Smooth muscle cell (in vitro differentiated cells): ENCODE measurements around the gene CD36. TPM values are rescaled to one million over a fixed set of nuclear protein-coding genes. Genes with fewer than 3 reads are reported as not detected.

Experiments used
- DNase-seq: peaks from one replicate; lab custom pipeline; 2025; ENCODE audit not compliant: unreplicated experiment; lab: John Stamatoyannopoulos, UW
- H2AFZ ChIP-seq: fragments of 200-600 bp; sonication (generic); 2 replicates; pipeline ENCODE4 v1.6.0; 2016; ENCODE audit warnings: antibody characterized with exemption, low read depth, mild to moderate bottlenecking
- H3F3A ChIP-seq: fragments of 200-600 bp; sonication (generic); 2 replicates; pipeline ENCODE4 v1.6.0; 2017; ENCODE audit warnings: antibody characterized with exemption, low read depth
- H3K27ac ChIP-seq: fragments of 200-600 bp; sonication (generic); 2 replicates; pipeline ENCODE4 v1.5.1; 2016; ENCODE audit warnings: low read depth, mild to moderate bottlenecking
- H3K27me3 ChIP-seq: fragments of 200-600 bp; sonication (generic); 2 replicates; pipeline ENCODE4 v1.6.1; 2016; ENCODE audit warnings: low read depth, mild to moderate bottlenecking
- H3K36me3 ChIP-seq: fragments of 200-600 bp; sonication (generic); 2 replicates; pipeline ENCODE4 v1.5.1; 2016; ENCODE audit warnings: low read depth
- H3K4me1 ChIP-seq: fragments of 200-600 bp; sonication (generic); 2 replicates; pipeline ENCODE4 v1.5.1; 2016; ENCODE audit warnings: low read depth
- H3K4me2 ChIP-seq: fragments of 200-600 bp; sonication (generic); 2 replicates; pipeline ENCODE4 v1.6.0; 2016; ENCODE audit warnings: mild to moderate bottlenecking
- H3K4me3 ChIP-seq: fragments of 200-600 bp; sonication (generic); 2 replicates; pipeline ENCODE4 v1.5.1; 2016; ENCODE audit warnings: mild to moderate bottlenecking
- H3K79me2 ChIP-seq: fragments of 200-600 bp; sonication (generic); 2 replicates; pipeline ENCODE4 v1.6.0; 2016; ENCODE audit warnings: low read depth, mild to moderate bottlenecking
- H3K9ac ChIP-seq: fragments of 200-600 bp; sonication (generic); 2 replicates; pipeline ENCODE4 v1.6.0; 2016; ENCODE audit warnings: low read depth
- H3K9me3 ChIP-seq: fragments of 200-600 bp; sonication (generic); replicated peaks from 2 replicates; pipeline ENCODE4 v1.5.1; 2016; ENCODE audit warnings: low read depth
- H4K20me1 ChIP-seq: fragments of 200-600 bp; sonication (generic); 2 replicates; pipeline ENCODE4 v1.6.0; 2016; ENCODE audit warnings: low read depth
- CTCF ChIP-seq: fragments of 200-600 bp; sonication (generic); IDR thresholded peaks from 2 replicates; pipeline ENCODE4 v1.5.1; 2017; ENCODE audit warnings: borderline replicate concordance, mild to moderate bottlenecking, antibody characterized with exemption; ENCODE audit not compliant: insufficient read depth, poor library complexity, severe bottlenecking
- WGBS: methylation state at CpG from one replicate; pipeline ENCODE4 v1.1.7; 2016; ENCODE audit warnings: low lambda C conversion rate; 5-methylcytosine and 5-hydroxymethylcytosine counted together
- polyA plus RNA-seq: library from polyadenylated mRNA; unstranded; fragments of >200 nt; fragmentation: Nextera tagmentation; extraction: Ambion mirVana; gene quantifications from 2 replicates; pipeline ENCODE4 v1.2.1, GENCODE V29; 2016
- total RNA-seq: library from RNA; depleted of rRNA; stranded (reverse); fragments of >200 nt; gene quantifications from 2 replicates; pipeline ENCODE4 v1.2.3, GENCODE V29; 2014

The CD36 gene
- total and polyA plus RNA-seq, 2 experiments from 2014 or later: 0.64 to 2.8 TPM

GRCh38 chr7:80686576-80686975 lies 48.1 kb downstream of the CD36 start:
- H3K79me2 ChIP-seq: no peaks in the 10 kb centered on the region
- H3K9me3 ChIP-seq: no peaks in the 10 kb centered on the region
- H3K27ac ChIP-seq: no peak overlapping the region
- no peaks in the 10 kb centered on the region for H3K4me1 ChIP-seq
- no peaks in the 10 kb centered on the region for H4K20me1 ChIP-seq
- no peaks in the 10 kb centered on the region for H3K27me3 ChIP-seq
- TF ChIP-seq CTCF: no peak
- no peak overlapping the region for H3K9ac ChIP-seq
- 98% methylated on average over 2 of the region's 2 CpGs for WGBS
- H2AFZ ChIP-seq: no peak overlapping the region
- H3F3A ChIP-seq: no peaks in the 10 kb centered on the region
- no peak for DNase-seq
- no peak overlapping the region for H3K4me3 ChIP-seq
- no peaks in the 10 kb centered on the region for H3K36me3 ChIP-seq
- no peak overlapping the region for H3K4me2 ChIP-seq

GRCh38 chr7:80699045-80699638 lies 60.7 kb downstream of the CD36 start:
- Histone ChIP-seq H3K9me3 (no peaks in the 10 kb centered on the region), H3K27ac (no peak overlapping the region), H2AFZ (peak overlapping the region; percentile 41), H4K20me1 (no peaks in the 10 kb centered on the region), H3K36me3 (no peaks in the 10 kb centered on the region), H3K4me2 (no peak overlapping the region), H3K27me3 (no peaks in the 10 kb centered on the region), H3K79me2 (no peaks in the 10 kb centered on the region), H3K4me1 (no peaks in the 10 kb centered on the region), H3K9ac (no peak overlapping the region), H3K4me3 (no peak overlapping the region), H3F3A (no peaks in the 10 kb centered on the region)
- peak; percentile 76 for TF ChIP-seq CTCF
- no peak for DNase-seq
- 20% methylated on average over 5 of the region's 5 CpGs for WGBS

GRCh38 chr7:80699721-80700256 lies 61.3 kb downstream of the CD36 start:
- no peaks in the 10 kb centered on the region for H3K9me3 ChIP-seq
- no peak for TF ChIP-seq CTCF
- H3F3A ChIP-seq: no peaks in the 10 kb centered on the region
- no peak overlapping the region for H3K27ac ChIP-seq
- no peak overlapping the region for H3K4me3 ChIP-seq
- no peaks in the 10 kb centered on the region for H3K4me1 ChIP-seq
- peak overlapping the region; percentile 41 for H2AFZ ChIP-seq
- no peaks in the 10 kb centered on the region for H3K79me2 ChIP-seq
- H3K9ac ChIP-seq: no peak overlapping the region
- DNase-seq: no peak
- H4K20me1 ChIP-seq: no peaks in the 10 kb centered on the region
- H3K27me3 ChIP-seq: no peaks in the 10 kb centered on the region
- WGBS: 57% methylated on average over 4 of the region's 4 CpGs
- no peaks in the 10 kb centered on the region for H3K36me3 ChIP-seq
- no peak overlapping the region for H3K4me2 ChIP-seq

GRCh38 chr7:80703272-80703671 lies 64.8 kb downstream of the CD36 start:
- no peak overlapping the region for H3K9ac ChIP-seq
- no peaks in the 10 kb centered on the region for H3F3A ChIP-seq
- no peaks in the 10 kb centered on the region for H3K4me1 ChIP-seq
- no peaks in the 10 kb centered on the region for H3K27me3 ChIP-seq
- no peaks in the 10 kb centered on the region for H4K20me1 ChIP-seq
- no peak for TF ChIP-seq CTCF
- no peak for DNase-seq
- H3K9me3 ChIP-seq: no peaks in the 10 kb centered on the region
- 31% methylated on average over 1 of the region's 1 CpG for WGBS
- no peaks in the 10 kb centered on the region for H3K36me3 ChIP-seq
- H3K27ac ChIP-seq: no peak overlapping the region
- no peak overlapping the region for H2AFZ ChIP-seq
- H3K79me2 ChIP-seq: no peaks in the 10 kb centered on the region
- H3K4me3 ChIP-seq: no peak overlapping the region
- H3K4me2 ChIP-seq: no peak overlapping the region
